GM12878 (cell line): ENCODE measurements around the gene PATJ. TPM values are rescaled to one million over a fixed set of nuclear protein-coding genes. Genes with fewer than 3 reads are reported as not detected.

ENCODE experiments used
- STAT1 ChIP-seq: fragments of 450-650 bp; conservative IDR thresholded peaks from 2 replicates; pipeline ENCODE4 v1.6.1; 2014; ENCODE audit warnings: antibody characterized with exemption, mild to moderate bottlenecking
- polyA plus RNA-seq, 11 experiments: library from polyadenylated mRNA; depleted of rRNA in 4 of 11; unstranded in 6 of 11; stranded (reverse) in 5 of 11; fragments of >200 nt; fragmentation: Nextera tagmentation in 4 of 11; fragmentation: Illumina TruSeq in 1 of 11; extraction: Ambion mirVana in 4 of 11; extraction: Trizol in 1 of 11; gene quantifications; 1 replicate in 1 of 11; 2 replicates in 10 of 11; pipeline versions ENCODE4 v1.2.1 to v1.2.3, GENCODE V29; 2011 to 2016; ENCODE audit warnings: inconsistent platforms in 2 of 11, missing spikeins in 2 of 11, low read depth in 1 of 11
- total RNA-seq, 4 experiments: library from RNA; depleted of rRNA in 3 of 4; stranded (reverse); fragments of >200 nt in 3 of 4; fragmentation: Illumina TruSeq in 1 of 4; extraction: Trizol in 1 of 4; gene quantifications; 2 replicates each; pipeline versions ENCODE4 v1.2.1 to v1.2.3, GENCODE V29; 2013 to 2021
- TF ChIP-seq, protein P1 (sequence below): fragments of 450-650 bp; formaldehyde crosslinking; IDR thresholded peaks from 2 replicates; pipeline ENCODE4 v1.4.0; 2022; ENCODE audit warnings: mild to moderate bottlenecking, moderate library complexity
- TF ChIP-seq, protein P2 (sequence below): IDR thresholded peaks from 2 replicates; pipeline ENCODE4 v1.6.1; 2012; ENCODE audit warnings: low read depth, low read length, improper control_type of control experiment
- TF ChIP-seq, protein P3 (sequence below): fragments of 150-350 bp; IDR thresholded peaks from 2 replicates; pipeline ENCODE4 v1.6.1; 2016; ENCODE audit warnings: low read depth, low read length
- TF ChIP-seq, protein P4 (sequence below): fragments of 150-350 bp; IDR thresholded peaks from 2 replicates; pipeline ENCODE4 v1.6.1; 2014; ENCODE audit warnings: mild to moderate bottlenecking, low read depth, low read length
- TF ChIP-seq, protein P5 (sequence below): IDR thresholded peaks from 2 replicates; pipeline ENCODE4 v1.6.1; 2012; ENCODE audit warnings: low read length, inconsistent platforms

The PATJ gene
- total and polyA plus RNA-seq, 10 of the 15 experiments (the other 5 are each of a cell fraction or from before 2014, with no cell fraction given) = 2.8 to 13.9 (median 6.9) TPM

DNA sequence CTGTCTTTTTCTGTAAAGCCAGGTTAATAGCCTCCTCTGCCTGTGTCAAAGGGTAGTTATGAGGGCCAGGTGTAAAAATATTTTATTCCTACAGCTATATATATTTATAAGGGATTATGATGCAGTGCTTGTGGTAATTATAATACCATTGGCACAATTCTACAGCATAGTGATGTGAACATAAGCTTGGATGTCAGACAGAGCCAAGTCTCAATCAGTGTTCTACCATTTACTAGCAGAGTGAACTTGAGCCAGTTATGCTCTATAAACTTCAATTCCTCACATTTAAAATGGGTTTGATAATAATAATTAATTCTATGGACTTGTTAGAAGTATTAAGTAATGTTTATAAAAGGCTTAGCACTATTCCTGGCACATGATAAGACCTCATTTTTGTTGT lies 300.9 kb downstream of the PATJ start (continued):
- TF ChIP-seq, protein P1, sequence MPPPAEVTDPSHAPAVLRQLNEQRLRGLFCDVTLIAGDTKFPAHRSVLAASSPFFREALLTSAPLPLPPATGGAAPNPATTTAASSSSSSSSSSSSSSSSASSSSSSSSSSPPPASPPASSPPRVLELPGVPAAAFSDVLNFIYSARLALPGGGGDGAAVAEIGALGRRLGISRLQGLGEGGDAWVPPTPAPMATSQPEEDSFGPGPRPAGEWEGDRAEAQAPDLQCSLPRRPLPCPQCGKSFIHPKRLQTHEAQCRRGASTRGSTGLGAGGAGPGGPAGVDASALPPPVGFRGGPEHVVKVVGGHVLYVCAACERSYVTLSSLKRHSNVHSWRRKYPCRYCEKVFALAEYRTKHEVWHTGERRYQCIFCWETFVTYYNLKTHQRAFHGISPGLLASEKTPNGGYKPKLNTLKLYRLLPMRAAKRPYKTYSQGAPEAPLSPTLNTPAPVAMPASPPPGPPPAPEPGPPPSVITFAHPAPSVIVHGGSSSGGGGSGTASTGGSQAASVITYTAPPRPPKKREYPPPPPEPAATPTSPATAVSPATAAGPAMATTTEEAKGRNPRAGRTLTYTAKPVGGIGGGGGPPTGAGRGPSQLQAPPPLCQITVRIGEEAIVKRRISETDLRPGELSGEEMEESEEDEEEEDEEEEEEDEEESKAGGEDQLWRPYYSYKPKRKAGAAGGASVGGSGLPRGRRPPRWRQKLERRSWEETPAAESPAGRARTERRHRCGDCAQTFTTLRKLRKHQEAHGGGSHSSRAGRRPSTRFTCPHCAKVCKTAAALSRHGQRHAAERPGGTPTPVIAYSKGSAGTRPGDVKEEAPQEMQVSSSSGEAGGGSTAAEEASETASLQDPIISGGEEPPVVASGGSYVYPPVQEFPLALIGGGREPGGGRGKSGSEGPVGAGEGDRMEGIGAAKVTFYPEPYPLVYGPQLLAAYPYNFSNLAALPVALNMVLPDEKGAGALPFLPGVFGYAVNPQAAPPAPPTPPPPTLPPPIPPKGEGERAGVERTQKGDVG (CRISPR knock-in tag) = no peak
- TF ChIP-seq, protein P2, sequence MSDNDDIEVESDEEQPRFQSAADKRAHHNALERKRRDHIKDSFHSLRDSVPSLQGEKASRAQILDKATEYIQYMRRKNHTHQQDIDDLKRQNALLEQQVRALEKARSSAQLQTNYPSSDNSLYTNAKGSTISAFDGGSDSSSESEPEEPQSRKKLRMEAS = no peak
- TF ChIP-seq, protein P3, sequence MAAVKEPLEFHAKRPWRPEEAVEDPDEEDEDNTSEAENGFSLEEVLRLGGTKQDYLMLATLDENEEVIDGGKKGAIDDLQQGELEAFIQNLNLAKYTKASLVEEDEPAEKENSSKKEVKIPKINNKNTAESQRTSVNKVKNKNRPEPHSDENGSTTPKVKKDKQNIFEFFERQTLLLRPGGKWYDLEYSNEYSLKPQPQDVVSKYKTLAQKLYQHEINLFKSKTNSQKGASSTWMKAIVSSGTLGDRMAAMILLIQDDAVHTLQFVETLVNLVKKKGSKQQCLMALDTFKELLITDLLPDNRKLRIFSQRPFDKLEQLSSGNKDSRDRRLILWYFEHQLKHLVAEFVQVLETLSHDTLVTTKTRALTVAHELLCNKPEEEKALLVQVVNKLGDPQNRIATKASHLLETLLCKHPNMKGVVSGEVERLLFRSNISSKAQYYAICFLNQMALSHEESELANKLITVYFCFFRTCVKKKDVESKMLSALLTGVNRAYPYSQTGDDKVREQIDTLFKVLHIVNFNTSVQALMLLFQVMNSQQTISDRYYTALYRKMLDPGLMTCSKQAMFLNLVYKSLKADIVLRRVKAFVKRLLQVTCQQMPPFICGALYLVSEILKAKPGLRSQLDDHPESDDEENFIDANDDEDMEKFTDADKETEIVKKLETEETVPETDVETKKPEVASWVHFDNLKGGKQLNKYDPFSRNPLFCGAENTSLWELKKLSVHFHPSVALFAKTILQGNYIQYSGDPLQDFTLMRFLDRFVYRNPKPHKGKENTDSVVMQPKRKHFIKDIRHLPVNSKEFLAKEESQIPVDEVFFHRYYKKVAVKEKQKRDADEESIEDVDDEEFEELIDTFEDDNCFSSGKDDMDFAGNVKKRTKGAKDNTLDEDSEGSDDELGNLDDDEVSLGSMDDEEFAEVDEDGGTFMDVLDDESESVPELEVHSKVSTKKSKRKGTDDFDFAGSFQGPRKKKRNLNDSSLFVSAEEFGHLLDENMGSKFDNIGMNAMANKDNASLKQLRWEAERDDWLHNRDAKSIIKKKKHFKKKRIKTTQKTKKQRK = no peak
- TF ChIP-seq, protein P4, sequence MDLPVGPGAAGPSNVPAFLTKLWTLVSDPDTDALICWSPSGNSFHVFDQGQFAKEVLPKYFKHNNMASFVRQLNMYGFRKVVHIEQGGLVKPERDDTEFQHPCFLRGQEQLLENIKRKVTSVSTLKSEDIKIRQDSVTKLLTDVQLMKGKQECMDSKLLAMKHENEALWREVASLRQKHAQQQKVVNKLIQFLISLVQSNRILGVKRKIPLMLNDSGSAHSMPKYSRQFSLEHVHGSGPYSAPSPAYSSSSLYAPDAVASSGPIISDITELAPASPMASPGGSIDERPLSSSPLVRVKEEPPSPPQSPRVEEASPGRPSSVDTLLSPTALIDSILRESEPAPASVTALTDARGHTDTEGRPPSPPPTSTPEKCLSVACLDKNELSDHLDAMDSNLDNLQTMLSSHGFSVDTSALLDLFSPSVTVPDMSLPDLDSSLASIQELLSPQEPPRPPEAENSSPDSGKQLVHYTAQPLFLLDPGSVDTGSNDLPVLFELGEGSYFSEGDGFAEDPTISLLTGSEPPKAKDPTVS = no peak
- no peak for TF ChIP-seq STAT1
- TF ChIP-seq, protein P5, sequence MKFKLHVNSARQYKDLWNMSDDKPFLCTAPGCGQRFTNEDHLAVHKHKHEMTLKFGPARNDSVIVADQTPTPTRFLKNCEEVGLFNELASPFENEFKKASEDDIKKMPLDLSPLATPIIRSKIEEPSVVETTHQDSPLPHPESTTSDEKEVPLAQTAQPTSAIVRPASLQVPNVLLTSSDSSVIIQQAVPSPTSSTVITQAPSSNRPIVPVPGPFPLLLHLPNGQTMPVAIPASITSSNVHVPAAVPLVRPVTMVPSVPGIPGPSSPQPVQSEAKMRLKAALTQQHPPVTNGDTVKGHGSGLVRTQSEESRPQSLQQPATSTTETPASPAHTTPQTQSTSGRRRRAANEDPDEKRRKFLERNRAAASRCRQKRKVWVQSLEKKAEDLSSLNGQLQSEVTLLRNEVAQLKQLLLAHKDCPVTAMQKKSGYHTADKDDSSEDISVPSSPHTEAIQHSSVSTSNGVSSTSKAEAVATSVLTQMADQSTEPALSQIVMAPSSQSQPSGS = no peak
